ENCODE data around the gene PDZRN4. TPM values are rescaled to one million over a fixed set of nuclear protein-coding genes. Genes with fewer than 3 reads are reported as not detected.

The PDZRN4 gene
- total and polyA plus RNA-seq, 8 donors: 0.58 to 29.0 (median 2.2) TPM

DNA sequence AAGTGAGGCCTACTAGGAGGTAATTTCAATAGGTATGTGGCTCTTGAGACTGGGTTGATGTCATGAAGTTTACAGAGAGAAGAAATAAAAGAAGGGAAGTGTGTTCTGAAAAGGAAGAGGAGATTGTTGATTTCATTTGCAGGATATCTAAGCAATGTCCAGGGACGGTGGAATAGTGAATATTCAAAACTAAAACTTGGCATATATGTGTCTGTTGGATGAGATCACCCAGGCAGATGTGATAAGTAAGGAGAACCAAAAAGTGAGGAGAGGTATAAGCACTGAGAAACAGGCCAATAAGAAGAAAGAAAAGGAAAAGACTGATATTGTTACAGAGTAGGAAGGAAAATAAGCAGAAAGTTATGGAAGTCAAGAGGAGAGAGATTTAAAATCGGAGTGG is 255.6 kb downstream of the PDZRN4 start:
- Histone ChIP-seq H3K4me1 (peaks cover 0 to 25% (median 5%) of the 10 kb centered on the region in 4 donors), H3K27me3 (no peaks in the 10 kb centered on the region), H3K27ac (no peak overlapping the region), H3K9me3 (no peaks in the 10 kb centered on the region), H3K4me3 (no peak overlapping the region), H3K36me3 (no peaks in the 10 kb centered on the region)
- no peak for DNase-seq
- WGBS, 5 donors: 38 to 59% (median 42%) methylated on average over 2 of the region's 2 CpGs
- TF ChIP-seq, protein P1, sequence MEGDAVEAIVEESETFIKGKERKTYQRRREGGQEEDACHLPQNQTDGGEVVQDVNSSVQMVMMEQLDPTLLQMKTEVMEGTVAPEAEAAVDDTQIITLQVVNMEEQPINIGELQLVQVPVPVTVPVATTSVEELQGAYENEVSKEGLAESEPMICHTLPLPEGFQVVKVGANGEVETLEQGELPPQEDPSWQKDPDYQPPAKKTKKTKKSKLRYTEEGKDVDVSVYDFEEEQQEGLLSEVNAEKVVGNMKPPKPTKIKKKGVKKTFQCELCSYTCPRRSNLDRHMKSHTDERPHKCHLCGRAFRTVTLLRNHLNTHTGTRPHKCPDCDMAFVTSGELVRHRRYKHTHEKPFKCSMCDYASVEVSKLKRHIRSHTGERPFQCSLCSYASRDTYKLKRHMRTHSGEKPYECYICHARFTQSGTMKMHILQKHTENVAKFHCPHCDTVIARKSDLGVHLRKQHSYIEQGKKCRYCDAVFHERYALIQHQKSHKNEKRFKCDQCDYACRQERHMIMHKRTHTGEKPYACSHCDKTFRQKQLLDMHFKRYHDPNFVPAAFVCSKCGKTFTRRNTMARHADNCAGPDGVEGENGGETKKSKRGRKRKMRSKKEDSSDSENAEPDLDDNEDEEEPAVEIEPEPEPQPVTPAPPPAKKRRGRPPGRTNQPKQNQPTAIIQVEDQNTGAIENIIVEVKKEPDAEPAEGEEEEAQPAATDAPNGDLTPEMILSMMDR (IDR thresholded peaks at IDR 0.05): no peak
- TF ChIP-seq POLR2A (IDR thresholded peaks at IDR 0.05) (no peak), EP300 (IDR thresholded peaks at IDR 0.05) (no peak), POLR2AphosphoS5 (IDR thresholded peaks at IDR 0.05) (no peak)
- intact Hi-C loops (cut with DNase I; ENCODE audit: low total_unique reads): no loop called here

DNA sequence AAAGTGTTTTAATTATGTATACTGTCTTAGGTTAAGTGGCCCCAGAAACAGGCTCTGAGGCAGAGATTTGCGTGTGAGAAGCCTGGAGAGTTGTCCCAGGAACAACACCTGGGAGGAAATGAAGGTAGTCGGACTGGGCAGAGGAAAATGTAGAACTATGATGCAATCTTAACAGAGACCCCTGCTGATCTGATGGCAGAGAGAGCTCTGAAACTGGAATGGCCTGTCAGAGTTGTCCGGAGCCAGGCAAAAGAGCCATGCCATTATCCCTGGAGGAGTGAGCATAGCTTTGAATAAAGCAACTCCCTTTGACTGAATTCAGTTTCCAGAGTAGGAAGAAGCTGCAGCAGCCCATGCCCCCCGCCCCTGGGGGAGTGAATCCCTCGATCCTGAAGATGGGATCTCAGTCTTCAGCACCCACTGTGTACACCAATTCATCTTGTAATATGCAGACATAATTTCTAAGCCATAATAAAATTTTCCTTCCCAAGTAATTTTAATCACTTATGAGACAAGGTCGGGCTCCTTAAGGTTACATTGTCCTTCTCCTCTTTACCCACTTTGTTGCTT is 264.8 kb downstream of the PDZRN4 start:
- Histone ChIP-seq H3K4me1 (no peaks in the 10 kb centered on the region), H3K27me3 (no peaks in the 10 kb centered on the region), H3K9me3 (no peaks in the 10 kb centered on the region), H3K36me3 (no peaks in the 10 kb centered on the region), H3K4me3 (no peak overlapping the region), H3K27ac (no peak overlapping the region)
- DNase-seq: no peak
- TF ChIP-seq POLR2AphosphoS5 (IDR thresholded peaks at IDR 0.05) (no peak), EP300 (IDR thresholded peaks at IDR 0.05) (no peak), POLR2A (IDR thresholded peaks at IDR 0.05) (no peak)
- TF ChIP-seq, protein P1 (IDR thresholded peaks at IDR 0.05): no peak
- 56 to 74% (median 61%) methylated on average over 6 of the region's 6 CpGs for WGBS, 5 donors
- intact Hi-C loops (cut with DNase I; ENCODE audit: low total_unique reads): no loop called here

DNA sequence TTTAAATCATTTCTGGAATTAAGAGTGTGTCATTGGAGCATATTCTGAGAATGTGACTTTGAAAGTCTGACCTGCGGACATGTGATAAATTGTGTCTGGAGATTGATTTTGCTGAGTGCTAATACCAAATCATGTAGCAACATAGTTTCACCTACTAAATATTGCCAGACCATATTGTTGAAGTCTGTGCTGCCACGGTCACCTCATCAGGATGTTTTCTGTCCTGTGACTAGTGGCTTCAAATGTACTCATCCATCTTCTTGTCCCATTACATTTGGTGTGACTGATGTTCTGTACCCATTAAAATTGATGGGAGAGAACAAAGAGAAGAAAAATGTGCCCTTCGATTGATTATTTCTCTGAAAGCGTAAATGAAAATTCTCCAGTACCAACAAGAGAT is 265.3 kb downstream of the PDZRN4 start:
- Histone ChIP-seq H3K36me3 (no peaks in the 10 kb centered on the region), H3K27me3 (no peaks in the 10 kb centered on the region), H3K9me3 (no peaks in the 10 kb centered on the region), H3K4me3 (no peak overlapping the region), H3K27ac (no peak overlapping the region), H3K4me1 (no peaks in the 10 kb centered on the region)
- DNase-seq: no peak
- intact Hi-C loops (cut with DNase I; ENCODE audit: low total_unique reads): no loop called here
- TF ChIP-seq POLR2A (IDR thresholded peaks at IDR 0.05): no peak
- no peak for TF ChIP-seq POLR2AphosphoS5 (IDR thresholded peaks at IDR 0.05)
- no peak for TF ChIP-seq EP300 (IDR thresholded peaks at IDR 0.05)
- TF ChIP-seq, protein P1 (IDR thresholded peaks at IDR 0.05): no peak
- 83 to 95% (median 93%) methylated on average over 4 of the region's 4 CpGs for WGBS, 5 donors

DNA sequence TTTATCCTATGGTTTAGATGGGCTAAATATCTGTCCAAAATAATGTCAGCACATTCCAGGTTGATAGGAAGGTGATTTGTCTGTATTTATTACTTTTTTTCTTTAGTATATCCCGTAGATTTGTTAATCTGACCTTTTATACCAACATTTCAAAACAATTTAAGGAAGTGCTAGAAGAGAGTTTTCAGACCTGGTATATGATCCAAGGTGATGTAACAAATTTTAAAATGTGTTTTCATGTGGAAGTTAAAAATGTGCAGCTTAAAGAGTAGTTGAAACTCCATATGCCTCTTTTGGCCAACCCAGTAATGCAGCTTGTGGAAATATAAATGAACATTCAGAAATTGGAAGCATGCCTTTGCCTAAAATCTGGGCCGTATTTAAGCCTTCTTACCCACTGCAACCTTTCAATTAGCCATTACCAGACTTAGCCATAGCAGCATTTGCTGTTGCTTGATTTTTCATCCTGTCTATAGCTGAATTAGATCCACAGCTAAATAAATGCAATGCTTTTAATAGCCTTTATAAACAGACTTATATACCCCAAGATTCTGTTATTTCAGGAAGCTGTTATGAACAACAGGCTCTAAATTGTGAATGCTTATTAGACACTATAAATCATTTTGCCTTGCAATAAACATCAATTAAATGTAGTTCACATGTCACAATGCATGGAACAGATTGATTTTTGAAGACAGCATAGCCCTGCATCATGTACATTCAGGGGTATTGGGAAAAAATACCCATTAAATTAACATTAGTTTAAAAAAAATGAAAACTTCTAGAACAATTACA is 271.2 kb downstream of the PDZRN4 start:
- intact Hi-C loops (cut with DNase I; ENCODE audit: low total_unique reads): no loop called here
- WGBS, 5 donors: 56 to 79% (median 71%) methylated on average over 2 of the region's 2 CpGs
- Histone ChIP-seq H3K27ac (no peak overlapping the region), H3K9me3 (no peaks in the 10 kb centered on the region), H3K27me3 (no peaks in the 10 kb centered on the region), H3K36me3 (no peaks in the 10 kb centered on the region), H3K4me3 (no peak overlapping the region), H3K4me1 (no peaks in the 10 kb centered on the region)
- TF ChIP-seq EP300 (IDR thresholded peaks at IDR 0.05) (no peak), POLR2AphosphoS5 (IDR thresholded peaks at IDR 0.05) (no peak), POLR2A (IDR thresholded peaks at IDR 0.05) (no peak)
- TF ChIP-seq, protein P1 (IDR thresholded peaks at IDR 0.05): no peak
- DNase-seq: no peak

Data from stomach (tissue), 9 donors.